ENCODE measurements around the gene ZNF263.
"Not testable (repeated sequence)": the region's sequence is repeated elsewhere in the genome, so short reads cannot be mapped to it uniquely, and the experiment has no call there.

Gene ZNF263

GRCh38 chr16:3268294-3268693, 15.0 kb upstream of the ZNF263 start:
- DNase-seq (ENCODE audit: low spot score): no peak

GRCh38 chr16:3270718-3271117, 12.6 kb upstream of the ZNF263 start:
- DNase-seq (ENCODE audit: low spot score): not testable (repeated sequence)

- not testable (repeated sequence) for DNase-seq (ENCODE audit: low spot score)
Observed at GRCh38 chr16:3271281-3271680, 12.0 kb upstream of the ZNF263 start.

GRCh38 chr16:3274490-3274889, 8.8 kb upstream of the ZNF263 start:
- DNase-seq (ENCODE audit: low spot score): no peak

GRCh38 chr16:3274947-3275346, 8.3 kb upstream of the ZNF263 start:
- no peak for DNase-seq (ENCODE audit: low spot score)

- no peak for DNase-seq (ENCODE audit: low spot score)
Observed at GRCh38 chr16:3276679-3277078, 6.6 kb upstream of the ZNF263 start.

- DNase-seq (ENCODE audit: low spot score): no peak
Observed at GRCh38 chr16:3281222-3281820, 2.0 kb upstream of the ZNF263 start.

GRCh38 chr16:3282103-3282729, 1.1 kb upstream of the ZNF263 start:
- no peak for DNase-seq (ENCODE audit: low spot score)

GRCh38 chr16:3283543-3284447, 504 bp downstream of the ZNF263 start:
- DNase-seq (ENCODE audit: low spot score): no peak

- no peak for DNase-seq (ENCODE audit: low spot score)
Observed at GRCh38 chr16:3285131-3285530, 1.8 kb downstream of the ZNF263 start.

- no peak for DNase-seq (ENCODE audit: low spot score)
Observed at GRCh38 chr16:3289998-3290673, 6.8 kb downstream of the ZNF263 start.

GRCh38 chr16:3292604-3293003, 9.3 kb downstream of the ZNF263 start:
- DNase-seq (ENCODE audit: low spot score): no peak

- DNase-seq (ENCODE audit: low spot score): no peak
Observed at GRCh38 chr16:3295209-3295608, 11.9 kb downstream of the ZNF263 start.

GRCh38 chr16:3295783-3296182, 12.5 kb downstream of the ZNF263 start:
- DNase-seq (ENCODE audit: low spot score): no peak

GRCh38 chr16:3304370-3304769, 21.1 kb downstream of the ZNF263 start:
- DNase-seq (ENCODE audit: low spot score): no peak

- peak; percentile 94 for DNase-seq (ENCODE audit: low spot score)
Observed at GRCh38 chr16:3305109-3306068, 22.1 kb downstream of the ZNF263 start, which contains the start of the genes TIGD7 and ZNF75A. Gene TIGD7 (minus strand): TSS chr16:3305430. CDS start chr16:3300614, 4,816 bp downstream. Gene ZNF75A (plus strand): TSS chr16:3305497. CDS start chr16:3308429, 2,932 bp downstream.

GRCh38 chr16:3306078-3306477, 22.8 kb downstream of the ZNF263 start:
- no peak for DNase-seq (ENCODE audit: low spot score)

- DNase-seq (ENCODE audit: low spot score): no peak
Observed at GRCh38 chr16:3311496-3311895, 28.2 kb downstream of the ZNF263 start.

GRCh38 chr16:3317315-3317999, 34.2 kb downstream of the ZNF263 start:
- DNase-seq (ENCODE audit: low spot score): no peak

- no peak for DNase-seq (ENCODE audit: low spot score)
Observed at GRCh38 chr16:3321816-3322215, 38.5 kb downstream of the ZNF263 start.
